K562 (cell line): Measurements from ENCODE around the gene NEURL1B.

ENCODE experiments used
- AFF1 ChIP-seq, 2 experiments: fragments of 450-650 bp; IDR thresholded peaks; 2 replicates each; pipeline ENCODE4 v1.6.1; 2018; ENCODE audit warnings: mild to moderate bottlenecking in 2 of 2, low read depth in 1 of 2; ENCODE audit not compliant: partially characterized antibody in 2 of 2
- CBFB ChIP-seq: sonication (generic); formaldehyde crosslinking; IDR thresholded peaks from 2 replicates; pipeline ENCODE4 v1.4.0; 2020; ENCODE audit warnings: mild to moderate bottlenecking, missing genetic modification reagents
- CHD1 ChIP-seq: fragments of 200-600 bp; sonication (generic); IDR thresholded peaks from one replicate; pipeline ENCODE4 v1.6.1; 2012; ENCODE audit warnings: mild to moderate bottlenecking, moderate library complexity, low read length, inconsistent platforms
- CSDE1 ChIP-seq, 2 experiments: fragments of 450-650 bp; IDR thresholded peaks; 2 replicates each; pipeline ENCODE4 v1.6.1; 2016; ENCODE audit warnings: mild to moderate bottlenecking in 1 of 2
- CTCF ChIP-seq, 3 experiments: IDR thresholded peaks in 2 of 3; conservative IDR thresholded peaks in 1 of 3; 2 replicates each; pipeline ENCODE4 v1.5.1; 2011 to 2012; ENCODE audit warnings: low read length in 3 of 3, mild to moderate bottlenecking in 3 of 3, control low read depth in 2 of 3, improper control_type of control experiment in 1 of 3, inconsistent platforms in 1 of 3, low read depth in 1 of 3, mixed read lengths in 1 of 3, moderate library complexity in 1 of 3; ENCODE audit not compliant: insufficient read depth in 2 of 3
- GABPA ChIP-seq: fragments of 200-800 bp; sonication (Bioruptor generic); conservative IDR thresholded peaks from 2 replicates; pipeline ENCODE4 v1.6.1; 2016; ENCODE audit warnings: low read depth, missing genetic modification characterization, missing compliant biosample characterization
- SMARCA4 ChIP-seq: fragments of 450-650 bp; IDR thresholded peaks from 2 replicates; pipeline ENCODE4 v1.6.1; 2016
- SMARCA5 ChIP-seq: fragments of 450-650 bp; IDR thresholded peaks from 2 replicates; pipeline ENCODE4 v1.6.1; 2016
- SUPT5H ChIP-seq: fragments of 450-650 bp; IDR thresholded peaks from 2 replicates; pipeline ENCODE4 v1.6.1; 2016
- ZNF121 ChIP-seq: sonication (generic); formaldehyde crosslinking; conservative IDR thresholded peaks from 2 replicates; pipeline ENCODE4 v1.8.0; 2022; ENCODE audit warnings: missing genetic modification reagents

GRCh38 chr5:172620506-172620905 is 20.6 kb upstream of the NEURL1B start:
- no peak for TF ChIP-seq SMARCA5
- TF ChIP-seq CTCF (IDR thresholded peaks at IDR 0.05 in 2 of 3, conservative IDR thresholded peaks at IDR 0.05 in 1 of 3; ENCODE audit: insufficient read depth in 2 of 3, low read depth in 1 of 3, low read length in 3 of 3), result no peak
- TF ChIP-seq AFF1 (IDR thresholded peaks at IDR 0.05; ENCODE audit: low read depth in 1 of 2, partially characterized antibody in 2 of 2), result no peak
- TF ChIP-seq CBFB (CRISPR knock-in tag), result no peak
- no peak for TF ChIP-seq SUPT5H
- TF ChIP-seq SMARCA4, result no peak
- no peak for TF ChIP-seq ZNF121 (CRISPR knock-in tag)
- TF ChIP-seq CSDE1 (IDR thresholded peaks at IDR 0.05), result no peak
- no peak for TF ChIP-seq CHD1
- no peak for TF ChIP-seq GABPA (tag)
